Activated CD4-positive, alpha-beta T cell treated with anti-CD3 and anti-CD28 coated beads, Interleukin-2, amount 10 ng/mL, durations not matched to agents 24 days and 14 days (primary cell): ENCODE data around the gene CNTNAP2. TPM values are rescaled to one million over a fixed set of nuclear protein-coding genes. Genes with fewer than 3 reads are reported as not detected.

ENCODE experiments used
- DNase-seq: peaks from one replicate; pipeline ENCODE4 v3.0.0; 2022
- H3K27ac Mint-ChIP-seq: one replicate; pipeline ENCODE4 v1.8.0; 2022; ENCODE audit warnings: mild to moderate bottlenecking, mixed read lengths
- H3K27me3 Mint-ChIP-seq: one replicate; pipeline ENCODE4 v1.8.0; 2022; ENCODE audit warnings: mixed read lengths
- H3K36me3 Mint-ChIP-seq: one replicate; pipeline ENCODE4 v1.8.0; 2022; ENCODE audit warnings: low read depth, mild to moderate bottlenecking, mixed read lengths
- H3K4me1 Mint-ChIP-seq: one replicate; pipeline ENCODE4 v1.8.0; 2021; ENCODE audit warnings: mixed read lengths
- H3K4me3 Mint-ChIP-seq: one replicate; pipeline ENCODE4 v1.8.0; 2022; ENCODE audit warnings: mild to moderate bottlenecking, moderate library complexity, mixed read lengths
- H3K9me3 Mint-ChIP-seq: one replicate; pipeline ENCODE4 v1.8.0; 2021; ENCODE audit warnings: mixed read lengths
- intact Hi-C: fragments of 100-400 bp; cut with micrococcal nuclease; formaldehyde crosslinking; loops from one replicate; pipeline ENCODE4 v1.15.1; 2023
- total RNA-seq: library from RNA; stranded (reverse); gene quantifications from 2 replicates; pipeline ENCODE4 v1.2.3, GENCODE V29; 2022

The CNTNAP2 gene
- total RNA-seq, 1 donor from 2014 or later = not detected

GRCh38 chr7:147033641-147034040 lies 917.0 kb downstream of the CNTNAP2 start:
- Mint-ChIP-seq H3K27me3 (no peaks in the 10 kb centered on the region), H3K4me1 (no peaks in the 10 kb centered on the region), H3K27ac (no peak overlapping the region), H3K9me3 (no peaks in the 10 kb centered on the region), H3K36me3 (no peaks in the 10 kb centered on the region), H3K4me3 (no peak overlapping the region)
- intact Hi-C loops = no loop called here
- DNase-seq = no peak

GRCh38 chr7:147041438-147041837 lies 924.8 kb downstream of the CNTNAP2 start:
- Mint-ChIP-seq H3K9me3 (no peaks in the 10 kb centered on the region), H3K4me3 (no peak overlapping the region), H3K27me3 (no peaks in the 10 kb centered on the region), H3K4me1 (no peaks in the 10 kb centered on the region), H3K27ac (no peak overlapping the region), H3K36me3 (no peaks in the 10 kb centered on the region)
- DNase-seq = no peak
- intact Hi-C loops = no loop called here

GRCh38 chr7:147044941-147045340 lies 928.3 kb downstream of the CNTNAP2 start:
- no peak for DNase-seq
- intact Hi-C loops = no loop called here
- no peaks in the 10 kb centered on the region for H3K4me1 Mint-ChIP-seq
- H3K27me3 Mint-ChIP-seq = no peaks in the 10 kb centered on the region
- no peak overlapping the region for H3K4me3 Mint-ChIP-seq
- no peaks in the 10 kb centered on the region for H3K36me3 Mint-ChIP-seq
- H3K9me3 Mint-ChIP-seq = no peaks in the 10 kb centered on the region
- H3K27ac Mint-ChIP-seq = no peak overlapping the region

- Mint-ChIP-seq H3K27me3 (no peaks in the 10 kb centered on the region), H3K27ac (no peak overlapping the region), H3K9me3 (no peaks in the 10 kb centered on the region), H3K36me3 (no peaks in the 10 kb centered on the region), H3K4me3 (no peak overlapping the region), H3K4me1 (no peaks in the 10 kb centered on the region)
- no peak for DNase-seq
- intact Hi-C loops = no loop called here
Observed at GRCh38 chr7:147047696-147048095, 931.1 kb downstream of the CNTNAP2 start.

DNA sequence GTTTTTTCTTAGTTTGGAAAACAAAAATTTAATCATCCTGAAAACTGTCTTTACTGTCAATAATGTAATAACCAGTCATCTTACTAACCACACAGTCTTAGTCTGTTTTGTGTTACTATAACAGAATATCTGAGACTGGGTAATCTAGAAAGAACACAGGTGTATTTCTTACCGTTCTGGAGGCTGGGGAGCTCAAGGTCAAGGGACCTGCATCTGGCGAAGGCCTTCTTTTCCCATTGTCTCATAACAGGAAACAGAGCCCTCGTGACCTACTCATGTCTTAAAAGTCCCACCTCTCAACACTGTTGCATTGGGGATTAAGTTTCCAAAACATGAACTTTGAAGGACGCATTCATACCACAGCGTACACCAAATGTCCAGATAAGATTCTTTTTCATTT lies 932.3 kb downstream of the CNTNAP2 start:
- H3K36me3 Mint-ChIP-seq = no peaks in the 10 kb centered on the region
- intact Hi-C loops = no loop called here
- H3K27me3 Mint-ChIP-seq = no peaks in the 10 kb centered on the region
- no peaks in the 10 kb centered on the region for H3K9me3 Mint-ChIP-seq
- no peak for DNase-seq
- H3K4me1 Mint-ChIP-seq = no peaks in the 10 kb centered on the region
- H3K27ac Mint-ChIP-seq = no peak overlapping the region
- no peak overlapping the region for H3K4me3 Mint-ChIP-seq

GRCh38 chr7:147052818-147053217 lies 936.2 kb downstream of the CNTNAP2 start:
- no peaks in the 10 kb centered on the region for H3K4me1 Mint-ChIP-seq
- no peaks in the 10 kb centered on the region for H3K9me3 Mint-ChIP-seq
- no peaks in the 10 kb centered on the region for H3K27me3 Mint-ChIP-seq
- H3K36me3 Mint-ChIP-seq = no peaks in the 10 kb centered on the region
- intact Hi-C loops = no loop called here
- DNase-seq = no peak
- no peak overlapping the region for H3K4me3 Mint-ChIP-seq
- H3K27ac Mint-ChIP-seq = no peak overlapping the region

DNA sequence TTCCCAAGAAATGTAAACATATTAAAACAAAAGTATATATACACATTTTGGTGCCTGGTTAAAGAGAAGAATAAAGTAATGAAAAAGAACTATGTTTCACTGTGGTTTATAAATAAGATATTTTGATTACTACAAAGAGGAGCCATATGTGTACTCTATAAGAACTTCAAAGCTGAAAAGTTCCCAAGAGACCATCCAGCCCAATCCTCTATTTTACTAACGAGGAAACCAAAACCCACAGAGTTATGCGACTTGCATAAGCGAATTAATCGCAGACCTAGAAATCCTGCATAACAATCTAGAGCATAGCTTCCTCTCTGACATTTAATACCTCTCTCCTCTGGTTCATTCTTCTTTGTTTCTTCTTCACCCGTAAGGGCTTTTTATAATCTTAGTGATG lies 937.1 kb downstream of the CNTNAP2 start:
- Mint-ChIP-seq H3K4me1 (no peaks in the 10 kb centered on the region), H3K9me3 (no peaks in the 10 kb centered on the region), H3K27ac (no peak overlapping the region), H3K27me3 (no peaks in the 10 kb centered on the region), H3K36me3 (no peaks in the 10 kb centered on the region), H3K4me3 (no peak overlapping the region)
- intact Hi-C loops = no loop called here
- DNase-seq = no peak

DNA sequence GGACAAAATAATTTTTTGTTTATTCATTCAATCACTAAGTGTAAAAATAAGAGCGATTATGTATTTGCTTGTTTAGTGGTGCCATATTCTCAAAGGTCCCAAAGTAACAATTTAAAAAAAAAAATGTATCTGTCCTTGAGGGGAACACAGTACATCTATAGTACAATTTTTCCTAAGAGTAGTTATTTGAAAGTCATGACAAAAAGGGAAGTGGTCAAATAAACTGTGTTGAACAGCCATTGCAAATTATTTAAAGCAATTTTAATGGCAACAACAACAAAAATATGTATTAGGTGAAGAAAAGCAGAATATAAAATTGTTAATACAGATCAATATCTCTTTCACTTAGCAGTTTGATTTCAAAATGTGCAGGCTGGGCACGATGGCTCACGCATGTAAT lies 943.5 kb downstream of the CNTNAP2 start:
- intact Hi-C loops = no loop called here
- Mint-ChIP-seq H3K36me3 (no peaks in the 10 kb centered on the region), H3K4me1 (no peaks in the 10 kb centered on the region), H3K9me3 (no peaks in the 10 kb centered on the region), H3K27ac (no peak overlapping the region), H3K27me3 (no peaks in the 10 kb centered on the region), H3K4me3 (no peak overlapping the region)
- DNase-seq = no peak

GRCh38 chr7:147062897-147063296 lies 946.3 kb downstream of the CNTNAP2 start:
- Mint-ChIP-seq H3K4me1 (no peaks in the 10 kb centered on the region), H3K9me3 (no peaks in the 10 kb centered on the region), H3K4me3 (no peak overlapping the region), H3K27me3 (no peaks in the 10 kb centered on the region), H3K36me3 (no peaks in the 10 kb centered on the region), H3K27ac (no peak overlapping the region)
- intact Hi-C loops = no loop called here
- no peak for DNase-seq

GRCh38 chr7:147068842-147069241 lies 952.2 kb downstream of the CNTNAP2 start:
- H3K4me3 Mint-ChIP-seq = no peak overlapping the region
- H3K36me3 Mint-ChIP-seq = no peaks in the 10 kb centered on the region
- no peaks in the 10 kb centered on the region for H3K4me1 Mint-ChIP-seq
- H3K9me3 Mint-ChIP-seq = peaks cover 10% of the 10 kb centered on the region
- no peak overlapping the region for H3K27ac Mint-ChIP-seq
- DNase-seq = no peak
- intact Hi-C loops = no loop called here
- no peaks in the 10 kb centered on the region for H3K27me3 Mint-ChIP-seq

DNA sequence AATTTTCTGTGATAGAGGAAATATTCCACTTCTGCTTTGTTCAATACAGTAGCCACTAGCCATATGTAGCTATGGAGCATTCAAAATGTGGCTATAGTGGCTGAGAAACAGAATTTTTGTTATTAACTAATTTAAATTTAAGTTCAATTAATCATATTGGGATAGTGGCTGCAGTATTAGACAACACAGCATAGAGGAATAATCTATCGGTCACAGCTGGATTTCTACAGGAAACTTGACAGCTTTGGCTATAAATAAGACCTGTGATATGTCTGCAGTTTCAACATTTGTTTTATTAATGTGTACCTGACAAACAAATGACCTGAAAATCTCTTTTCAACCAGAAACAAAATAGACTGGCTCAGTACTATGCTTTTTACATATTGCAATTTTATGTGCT lies 953.2 kb downstream of the CNTNAP2 start:
- intact Hi-C loops = no loop called here
- H3K27me3 Mint-ChIP-seq = no peaks in the 10 kb centered on the region
- H3K4me1 Mint-ChIP-seq = no peaks in the 10 kb centered on the region
- H3K27ac Mint-ChIP-seq = no peak overlapping the region
- no peak for DNase-seq
- peaks cover 10% of the 10 kb centered on the region for H3K9me3 Mint-ChIP-seq
- H3K36me3 Mint-ChIP-seq = no peaks in the 10 kb centered on the region
- no peak overlapping the region for H3K4me3 Mint-ChIP-seq

GRCh38 chr7:147070886-147071285 lies 954.3 kb downstream of the CNTNAP2 start:
- intact Hi-C loops = no loop called here
- no peak overlapping the region for H3K4me3 Mint-ChIP-seq
- no peaks in the 10 kb centered on the region for H3K36me3 Mint-ChIP-seq
- no peak overlapping the region for H3K27ac Mint-ChIP-seq
- no peak for DNase-seq
- no peaks in the 10 kb centered on the region for H3K4me1 Mint-ChIP-seq
- peaks cover 10% of the 10 kb centered on the region for H3K9me3 Mint-ChIP-seq
- H3K27me3 Mint-ChIP-seq = no peaks in the 10 kb centered on the region

DNA sequence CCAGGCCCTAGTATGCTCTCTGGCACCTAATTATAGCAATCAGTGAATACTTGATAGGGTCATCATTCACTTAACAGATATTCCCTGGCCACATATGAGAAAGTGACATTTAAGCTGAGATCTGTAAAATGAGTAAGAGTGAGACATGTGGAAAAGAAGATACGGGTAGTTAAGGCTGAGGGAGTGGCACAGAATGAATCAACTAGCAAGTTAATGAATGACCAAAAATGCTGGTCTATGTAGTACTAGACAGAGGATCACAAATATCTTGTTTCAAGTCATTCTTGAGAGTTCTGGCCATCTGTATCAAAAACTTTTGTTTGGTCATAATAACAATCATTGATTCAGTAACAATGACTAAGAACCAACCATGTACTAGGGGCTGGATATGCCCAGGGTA lies 954.9 kb downstream of the CNTNAP2 start:
- H3K27me3 Mint-ChIP-seq = no peaks in the 10 kb centered on the region

DNA sequence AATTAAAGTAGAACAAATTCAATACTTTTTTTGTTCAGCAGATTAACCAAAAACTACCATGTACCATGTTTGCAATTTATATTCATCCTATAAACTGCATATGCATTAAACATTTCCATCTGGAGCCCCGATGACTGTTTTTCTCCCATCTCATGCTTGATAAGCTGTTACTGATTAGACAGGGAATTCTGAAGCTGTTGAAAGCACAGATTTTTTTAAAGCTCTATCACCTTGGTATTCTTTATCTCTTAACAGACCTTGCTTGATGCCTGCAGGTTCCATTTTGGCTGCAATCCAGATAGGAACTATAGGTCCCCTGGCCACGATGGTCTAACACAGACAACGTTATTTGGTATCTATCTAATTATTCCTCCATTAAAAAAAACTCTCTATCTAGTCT lies 961.7 kb downstream of the CNTNAP2 start:
- H3K4me1 Mint-ChIP-seq = no peaks in the 10 kb centered on the region
- H3K36me3 Mint-ChIP-seq = no peaks in the 10 kb centered on the region
- no peaks in the 10 kb centered on the region for H3K27me3 Mint-ChIP-seq
- no peak overlapping the region for H3K4me3 Mint-ChIP-seq
- intact Hi-C loops = no loop called here
- no peak for DNase-seq
- peaks cover 2% of the 10 kb centered on the region for H3K9me3 Mint-ChIP-seq
- no peak overlapping the region for H3K27ac Mint-ChIP-seq

More for the DNA sequence above, 954.9 kb downstream of the CNTNAP2 start:
- H3K4me3 Mint-ChIP-seq = no peak overlapping the region
- no peaks in the 10 kb centered on the region for H3K4me1 Mint-ChIP-seq
- no peaks in the 10 kb centered on the region for H3K36me3 Mint-ChIP-seq
- no peak overlapping the region for H3K27ac Mint-ChIP-seq
- H3K9me3 Mint-ChIP-seq = peaks cover 10% of the 10 kb centered on the region
- DNase-seq = no peak
- intact Hi-C loops = no loop called here

DNA sequence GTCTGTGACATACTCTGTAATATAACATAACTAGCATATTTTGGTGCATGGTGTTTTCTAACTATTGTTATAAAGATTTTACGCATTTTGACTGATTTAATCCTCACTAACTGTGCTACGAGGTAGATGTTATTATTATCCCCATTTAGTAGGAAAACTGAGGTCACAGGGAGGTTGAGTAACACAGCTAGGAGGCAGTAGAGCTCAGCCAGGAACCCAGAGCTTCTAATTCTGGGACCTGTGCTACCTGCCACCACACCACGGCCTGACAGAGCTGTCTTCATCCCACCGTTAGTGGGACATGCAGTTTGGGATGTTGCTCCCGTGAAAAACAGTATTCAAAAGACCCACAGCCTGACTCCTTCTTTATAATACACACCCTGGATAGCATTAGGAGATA lies 962.5 kb downstream of the CNTNAP2 start:
- Mint-ChIP-seq H3K27me3 (no peaks in the 10 kb centered on the region), H3K27ac (no peak overlapping the region), H3K9me3 (no peaks in the 10 kb centered on the region), H3K36me3 (no peaks in the 10 kb centered on the region), H3K4me3 (no peak overlapping the region), H3K4me1 (no peaks in the 10 kb centered on the region)
- DNase-seq = no peak
- intact Hi-C loops = no loop called here
